GM19043 (cell line): ENCODE measurements around the gene UBAP2L.
"Not testable (repeated sequence)": the region's sequence is repeated elsewhere in the genome, so short reads cannot be mapped to it uniquely, and the experiment has no call there.

Experiments used
- ATAC-seq: cut with Tn5 transposase; IDR thresholded peaks from one replicate; pipeline ENCODE4 v1.9.1; 2021; ENCODE audit warnings: low read depth; ENCODE audit not compliant: unreplicated experiment

Gene UBAP2L

GRCh38 chr1:154301582-154301981, 80.8 kb downstream of the UBAP2L start:
- no peak for ATAC-seq

DNA sequence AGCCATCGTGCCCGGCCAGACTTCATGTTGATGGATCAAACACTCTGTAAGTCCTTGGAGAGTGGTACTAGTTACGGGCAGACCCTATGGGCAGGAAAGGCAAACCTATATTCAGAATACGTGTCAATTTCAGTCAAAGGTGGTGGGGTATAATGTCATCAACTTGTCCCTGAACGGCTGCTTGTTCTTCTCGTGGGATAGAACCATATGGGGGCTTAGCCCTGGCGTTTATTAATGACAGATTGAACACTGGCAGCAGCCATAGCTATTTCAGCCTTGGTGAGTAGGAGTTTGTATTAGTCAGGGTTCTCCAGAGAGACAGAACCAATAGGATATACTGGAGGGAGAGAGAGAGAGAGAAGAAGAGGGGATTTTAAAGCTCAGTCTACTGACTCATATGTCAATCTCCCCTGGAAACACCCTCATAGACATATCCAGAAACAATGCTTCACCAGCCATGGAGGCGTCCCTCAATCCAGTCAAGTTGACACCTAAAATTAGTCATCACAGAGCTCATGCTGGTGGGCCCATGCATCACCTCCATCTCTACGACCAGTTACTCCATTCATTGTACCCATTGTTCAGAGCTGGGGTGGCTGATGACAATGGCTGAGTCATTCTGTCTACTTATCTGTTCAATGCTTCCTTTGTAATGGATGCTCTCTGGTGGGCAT, 84.0 kb downstream of the UBAP2L start:
- ATAC-seq, result no peak

DNA sequence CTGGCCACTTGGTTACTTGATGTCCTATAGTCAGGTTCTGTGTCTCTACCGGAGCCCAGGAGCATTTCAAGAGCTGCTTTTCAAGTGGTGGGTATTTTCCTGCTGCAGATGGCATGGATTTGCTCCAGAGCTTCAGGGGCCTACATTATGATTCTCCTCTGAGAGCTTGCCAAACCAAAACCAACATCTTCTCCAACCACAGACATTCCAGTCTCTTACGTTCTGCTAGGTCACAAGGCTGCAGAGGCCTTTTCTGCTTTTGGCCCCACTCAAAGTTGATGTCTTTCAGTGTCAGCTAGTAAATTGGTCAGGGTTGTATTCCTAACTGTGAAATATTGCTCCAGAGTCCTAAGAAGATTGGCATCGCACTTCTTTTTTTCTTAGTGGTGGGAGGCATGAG, 85.4 kb downstream of the UBAP2L start:
- no peak for ATAC-seq

- not testable (repeated sequence) for ATAC-seq
These were observed 87.0 kb downstream of the UBAP2L start for GRCh38 chr1:154307670-154308270.

DNA sequence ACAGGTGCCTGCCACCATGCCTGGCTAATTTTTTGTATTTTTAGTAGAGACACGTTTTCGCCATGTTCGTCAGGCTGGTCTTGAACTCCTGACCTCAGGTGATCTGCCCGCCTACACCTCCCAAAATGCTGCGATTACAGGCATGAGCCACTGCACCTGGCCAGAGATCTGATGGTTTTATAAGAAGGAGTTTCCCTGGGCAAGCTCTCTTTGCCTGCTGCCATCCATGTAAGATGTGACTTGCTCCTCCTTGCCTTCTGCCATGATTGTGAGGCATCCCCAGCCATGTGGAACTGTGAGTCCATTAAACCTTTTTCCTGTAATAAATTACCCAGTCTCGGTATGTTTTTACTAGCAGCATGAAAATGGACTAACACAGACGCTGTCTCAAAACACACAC, 88.4 kb downstream of the UBAP2L start:
- not testable (repeated sequence) for ATAC-seq

GRCh38 chr1:154312229-154313065, 91.7 kb downstream of the UBAP2L start:
- ATAC-seq, result not testable (repeated sequence)

DNA sequence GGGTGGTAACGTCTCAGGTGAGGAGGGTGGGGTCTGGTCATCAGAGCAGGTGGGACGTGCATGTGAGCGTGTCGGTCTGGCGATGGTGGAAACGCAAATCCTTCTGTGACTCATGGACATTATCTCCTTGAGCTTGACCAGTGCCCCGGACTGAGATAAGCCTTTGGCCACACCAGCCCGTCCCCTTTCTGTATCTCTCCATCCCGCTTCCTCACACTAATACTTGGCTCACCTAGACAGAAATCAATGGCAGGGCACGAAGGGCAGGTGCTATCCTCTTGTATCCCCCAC, 92.3 kb downstream of the UBAP2L start:
- no peak for ATAC-seq

GRCh38 chr1:154314226-154314625, 93.5 kb downstream of the UBAP2L start:
- ATAC-seq, result not testable (repeated sequence)

- ATAC-seq, result no peak
These were observed 95.9 kb downstream of the UBAP2L start for GRCh38 chr1:154316704-154317103.

DNA sequence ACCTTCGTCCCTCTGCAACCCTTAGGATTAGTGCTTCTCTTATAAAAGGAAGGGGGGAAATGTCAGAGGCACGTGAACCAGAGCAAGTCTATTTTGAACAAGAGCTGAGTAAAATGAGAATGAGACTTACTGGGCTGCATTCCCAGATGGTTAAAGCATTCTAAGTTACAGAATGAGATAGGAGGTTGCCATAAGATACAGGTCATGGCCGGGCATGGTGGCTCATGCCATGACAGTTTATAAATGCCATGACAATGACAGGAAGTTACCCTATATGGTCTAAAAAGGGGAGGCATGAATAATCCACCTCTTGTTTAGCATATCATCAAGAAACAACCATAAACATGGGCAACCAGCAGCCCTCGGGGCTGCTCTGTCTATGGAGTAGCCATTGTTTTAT, 97.6 kb downstream of the UBAP2L start:
- ATAC-seq, result no peak
